Measurements from ENCODE around the gene SOD1. TPM values are rescaled to one million over a fixed set of nuclear protein-coding genes. Genes with fewer than 3 reads are reported as not detected.

Gene SOD1
- total RNA-seq, 3 donors from 2014 or later (not counting 1 experiment from before 2014, with no cell fraction given) = 57.9 to 75.7 (median 64.8) TPM

- Mint-ChIP-seq H3K36me3 (no peaks in the 10 kb centered on the region), H3K27ac (peak overlapping the region in 1 of 2 donors; percentile 10), H3K4me3 (no peak overlapping the region), H3K4me1 (peaks cover 80 to 88% of the 10 kb centered on the region in 2 donors), H3K27me3 (ENCODE audit: low read depth in 2 of 2) (no peaks in the 10 kb centered on the region), H3K9me3 (no peaks in the 10 kb centered on the region)
- intact Hi-C loops (cut with micrococcal nuclease) = no loop called here
- H3K4me3 ChIP-seq (ENCODE audit: low read length) = no peak overlapping the region
- no peak overlapping the region for H3K27ac ChIP-seq (ENCODE audit: low read length)
- TF ChIP-seq, protein P1, sequence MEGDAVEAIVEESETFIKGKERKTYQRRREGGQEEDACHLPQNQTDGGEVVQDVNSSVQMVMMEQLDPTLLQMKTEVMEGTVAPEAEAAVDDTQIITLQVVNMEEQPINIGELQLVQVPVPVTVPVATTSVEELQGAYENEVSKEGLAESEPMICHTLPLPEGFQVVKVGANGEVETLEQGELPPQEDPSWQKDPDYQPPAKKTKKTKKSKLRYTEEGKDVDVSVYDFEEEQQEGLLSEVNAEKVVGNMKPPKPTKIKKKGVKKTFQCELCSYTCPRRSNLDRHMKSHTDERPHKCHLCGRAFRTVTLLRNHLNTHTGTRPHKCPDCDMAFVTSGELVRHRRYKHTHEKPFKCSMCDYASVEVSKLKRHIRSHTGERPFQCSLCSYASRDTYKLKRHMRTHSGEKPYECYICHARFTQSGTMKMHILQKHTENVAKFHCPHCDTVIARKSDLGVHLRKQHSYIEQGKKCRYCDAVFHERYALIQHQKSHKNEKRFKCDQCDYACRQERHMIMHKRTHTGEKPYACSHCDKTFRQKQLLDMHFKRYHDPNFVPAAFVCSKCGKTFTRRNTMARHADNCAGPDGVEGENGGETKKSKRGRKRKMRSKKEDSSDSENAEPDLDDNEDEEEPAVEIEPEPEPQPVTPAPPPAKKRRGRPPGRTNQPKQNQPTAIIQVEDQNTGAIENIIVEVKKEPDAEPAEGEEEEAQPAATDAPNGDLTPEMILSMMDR (IDR thresholded peaks at IDR 0.05) = no peak
- H3K27me3 ChIP-seq (ENCODE audit: control insufficient read depth, insufficient read depth, low read length) = no peaks in the 10 kb centered on the region
- no peaks in the 10 kb centered on the region for H3K9me3 ChIP-seq (ENCODE audit: control insufficient read depth, insufficient read depth, low read length)
- H3K4me1 ChIP-seq (ENCODE audit: control insufficient read depth, insufficient read depth, low read length) = peaks cover 4% of the 10 kb centered on the region
- DNase-seq (no peak), ATAC-seq (no peak)
- no CpG with 5 or more reads among the region's 1 CpG for WGBS (ENCODE audit: insufficient coverage)
- no peaks in the 10 kb centered on the region for H3K36me3 ChIP-seq (ENCODE audit: control insufficient read depth, insufficient read depth, low read length)
These were observed 51.1 kb downstream of the SOD1 start for GRCh38 chr21:31710586-31710985.

DNA sequence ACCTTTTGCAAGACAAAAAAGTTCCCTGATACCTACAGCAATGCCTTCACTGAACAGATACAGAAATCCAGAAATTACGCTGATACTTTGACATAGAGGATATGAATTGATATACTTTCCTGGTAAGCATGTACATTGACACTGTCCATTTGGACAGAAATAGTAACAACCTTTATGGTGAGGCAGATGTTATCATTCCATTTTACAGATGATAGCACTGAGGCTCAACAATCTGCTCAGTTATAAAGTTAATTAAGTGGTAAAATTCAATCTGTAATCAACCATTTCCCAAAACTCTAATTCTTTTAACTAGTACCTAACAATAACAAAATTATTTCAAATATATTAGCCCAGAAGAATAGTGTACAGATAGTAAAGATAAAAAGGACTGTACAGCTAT, 51.8 kb downstream of the SOD1 start:
- no peaks in the 10 kb centered on the region for H3K27me3 ChIP-seq (ENCODE audit: control insufficient read depth, insufficient read depth, low read length)
- Mint-ChIP-seq H3K27me3 (ENCODE audit: low read depth in 2 of 2) (no peaks in the 10 kb centered on the region), H3K4me3 (no peak overlapping the region), H3K9me3 (no peaks in the 10 kb centered on the region), H3K4me1 (peaks cover 85 to 93% of the 10 kb centered on the region in 2 donors), H3K27ac (no peak overlapping the region), H3K36me3 (no peaks in the 10 kb centered on the region)
- no peaks in the 10 kb centered on the region for H3K36me3 ChIP-seq (ENCODE audit: control insufficient read depth, insufficient read depth, low read length)
- peaks cover 2% of the 10 kb centered on the region for H3K4me1 ChIP-seq (ENCODE audit: control insufficient read depth, insufficient read depth, low read length)
- H3K9me3 ChIP-seq (ENCODE audit: control insufficient read depth, insufficient read depth, low read length) = no peaks in the 10 kb centered on the region
- ATAC-seq (no peak), DNase-seq (no peak)
- no CpG with 5 or more reads among the region's 1 CpG for WGBS (ENCODE audit: insufficient coverage)
- no peak overlapping the region for H3K4me3 ChIP-seq (ENCODE audit: low read length)
- TF ChIP-seq, protein P1 (IDR thresholded peaks at IDR 0.05) = no peak
- intact Hi-C loops (cut with micrococcal nuclease) = no loop called here
- H3K27ac ChIP-seq (ENCODE audit: low read length) = no peak overlapping the region

GRCh38 chr21:31711745-31712285, 52.3 kb downstream of the SOD1 start:
- TF ChIP-seq, protein P1 (IDR thresholded peaks at IDR 0.05) = no peak
- Histone ChIP-seq H3K4me3 (ENCODE audit: low read length) (no peak overlapping the region), H3K9me3 (ENCODE audit: control insufficient read depth, insufficient read depth, low read length) (no peaks in the 10 kb centered on the region), H3K27me3 (ENCODE audit: control insufficient read depth, insufficient read depth, low read length) (no peaks in the 10 kb centered on the region), H3K27ac (ENCODE audit: low read length) (no peak overlapping the region), H3K4me1 (ENCODE audit: control insufficient read depth, insufficient read depth, low read length) (no peaks in the 10 kb centered on the region), H3K36me3 (ENCODE audit: control insufficient read depth, insufficient read depth, low read length) (no peaks in the 10 kb centered on the region)
- DNase-seq = no peak
- intact Hi-C loops (cut with micrococcal nuclease) = no loop called here
- Mint-ChIP-seq H3K27ac (no peak overlapping the region), H3K27me3 (ENCODE audit: low read depth in 2 of 2) (no peaks in the 10 kb centered on the region), H3K36me3 (no peaks in the 10 kb centered on the region), H3K9me3 (no peaks in the 10 kb centered on the region), H3K4me1 (peaks cover 85 to 93% of the 10 kb centered on the region in 2 donors), H3K4me3 (no peak overlapping the region)
- WGBS (ENCODE audit: insufficient coverage) = 100% methylated on average over 1 of the region's 1 CpG
- no peak for ATAC-seq

GRCh38 chr21:31713115-31713514, 53.6 kb downstream of the SOD1 start:
- Histone ChIP-seq H3K4me3 (ENCODE audit: low read length) (no peak overlapping the region), H3K27me3 (ENCODE audit: control insufficient read depth, insufficient read depth, low read length) (no peaks in the 10 kb centered on the region), H3K27ac (ENCODE audit: low read length) (no peak overlapping the region), H3K9me3 (ENCODE audit: control insufficient read depth, insufficient read depth, low read length) (no peaks in the 10 kb centered on the region), H3K4me1 (ENCODE audit: control insufficient read depth, insufficient read depth, low read length) (no peaks in the 10 kb centered on the region), H3K36me3 (ENCODE audit: control insufficient read depth, insufficient read depth, low read length) (no peaks in the 10 kb centered on the region)
- Mint-ChIP-seq H3K27me3 (ENCODE audit: low read depth in 2 of 2) (no peaks in the 10 kb centered on the region), H3K4me3 (no peak overlapping the region), H3K4me1 (peaks cover 85 to 88% of the 10 kb centered on the region in 2 donors), H3K27ac (no peak overlapping the region), H3K9me3 (no peaks in the 10 kb centered on the region), H3K36me3 (no peaks in the 10 kb centered on the region)
- intact Hi-C loops (cut with micrococcal nuclease) = no loop called here
- no CpG with 5 or more reads among the region's 3 CpGs for WGBS (ENCODE audit: insufficient coverage)
- TF ChIP-seq, protein P1 (IDR thresholded peaks at IDR 0.05) = no peak
- ATAC-seq = no peak
- DNase-seq = no peak
